Activated T-cell treated with anti-CD3 and anti-CD28 coated beads, Interleukin-2, amount 50 U/mL, for 24 hours (primary cell): ENCODE results near the gene RCE1.
A peak's percentile ranks its signal among the peaks of the same experiment; 100 is the strongest.

Experiments used
- DNase-seq: peaks from one replicate; pipeline ENCODE4 v3.0.0-alpha.2; 2020
- H3K27ac Mint-ChIP-seq: 2 replicates; pipeline ENCODE4 v1.8.0; 2020; ENCODE audit warnings: mild to moderate bottlenecking, mixed read lengths
- H3K27me3 Mint-ChIP-seq: 2 replicates; pipeline ENCODE4 v1.8.0; 2020; ENCODE audit warnings: mixed read lengths
- H3K36me3 Mint-ChIP-seq: 2 replicates; pipeline ENCODE4 v1.8.0; 2020; ENCODE audit warnings: low read depth, mixed read lengths
- H3K4me1 Mint-ChIP-seq: 2 replicates; pipeline ENCODE4 v1.8.0; 2020; ENCODE audit warnings: low read depth, mixed read lengths
- H3K4me3 Mint-ChIP-seq: 2 replicates; pipeline ENCODE4 v1.8.0; 2020; ENCODE audit warnings: mild to moderate bottlenecking, moderate library complexity, mixed read lengths
- H3K9me3 Mint-ChIP-seq: 2 replicates; pipeline ENCODE4 v1.8.0; 2020; ENCODE audit warnings: mixed read lengths

Gene RCE1

GRCh38 chr11:66880496-66881450, 37.5 kb downstream of the RCE1 start:
- H3K9me3 Mint-ChIP-seq: no peaks in the 10 kb centered on the region
- H3K27ac Mint-ChIP-seq: no peak overlapping the region
- DNase-seq: no peak
- no peak overlapping the region for H3K4me3 Mint-ChIP-seq
- H3K27me3 Mint-ChIP-seq: no peaks in the 10 kb centered on the region
- no peaks in the 10 kb centered on the region for H3K36me3 Mint-ChIP-seq
- peaks cover 14% of the 10 kb centered on the region for H3K4me1 Mint-ChIP-seq

GRCh38 chr11:66881451-66881835, 38.2 kb downstream of the RCE1 start:
- Mint-ChIP-seq H3K27ac (no peak overlapping the region), H3K4me1 (peaks cover 14% of the 10 kb centered on the region), H3K36me3 (no peaks in the 10 kb centered on the region), H3K9me3 (no peaks in the 10 kb centered on the region), H3K27me3 (no peaks in the 10 kb centered on the region), H3K4me3 (no peak overlapping the region)
- no peak for DNase-seq

GRCh38 chr11:66881927-66882452, 38.7 kb downstream of the RCE1 start:
- Mint-ChIP-seq H3K4me3 (no peak overlapping the region), H3K9me3 (no peaks in the 10 kb centered on the region), H3K27me3 (no peaks in the 10 kb centered on the region), H3K36me3 (no peaks in the 10 kb centered on the region), H3K27ac (no peak overlapping the region), H3K4me1 (peaks cover 14% of the 10 kb centered on the region)
- no peak for DNase-seq

- no peak for DNase-seq
- H3K4me1 Mint-ChIP-seq: peaks cover 14% of the 10 kb centered on the region
Observed at GRCh38 chr11:66882561-66883015, 39.3 kb downstream of the RCE1 start.

GRCh38 chr11:66883016-66883965, 40.0 kb downstream of the RCE1 start:
- peak; percentile 71 for DNase-seq
- Mint-ChIP-seq H3K4me3 (no peak overlapping the region), H3K27me3 (no peaks in the 10 kb centered on the region), H3K36me3 (no peaks in the 10 kb centered on the region), H3K9me3 (no peaks in the 10 kb centered on the region), H3K4me1 (peaks cover 14% of the 10 kb centered on the region), H3K27ac (no peak overlapping the region)

More at GRCh38 chr11:66882561-66883015, 39.3 kb downstream of the RCE1 start:
- no peaks in the 10 kb centered on the region for H3K36me3 Mint-ChIP-seq
- no peaks in the 10 kb centered on the region for H3K9me3 Mint-ChIP-seq
- H3K4me3 Mint-ChIP-seq: no peak overlapping the region
- H3K27ac Mint-ChIP-seq: no peak overlapping the region
- no peaks in the 10 kb centered on the region for H3K27me3 Mint-ChIP-seq

GRCh38 chr11:66884443-66884842, 41.2 kb downstream of the RCE1 start:
- Mint-ChIP-seq H3K4me1 (peaks cover 14% of the 10 kb centered on the region), H3K27me3 (no peaks in the 10 kb centered on the region), H3K36me3 (no peaks in the 10 kb centered on the region), H3K4me3 (no peak overlapping the region), H3K27ac (no peak overlapping the region), H3K9me3 (no peaks in the 10 kb centered on the region)
- DNase-seq: no peak

- Mint-ChIP-seq H3K27me3 (no peaks in the 10 kb centered on the region), H3K27ac (no peak overlapping the region), H3K4me3 (no peak overlapping the region), H3K36me3 (no peaks in the 10 kb centered on the region), H3K9me3 (no peaks in the 10 kb centered on the region), H3K4me1 (peaks cover 9% of the 10 kb centered on the region)
- no peak for DNase-seq
Observed at GRCh38 chr11:66885469-66885868, 42.2 kb downstream of the RCE1 start.

DNA sequence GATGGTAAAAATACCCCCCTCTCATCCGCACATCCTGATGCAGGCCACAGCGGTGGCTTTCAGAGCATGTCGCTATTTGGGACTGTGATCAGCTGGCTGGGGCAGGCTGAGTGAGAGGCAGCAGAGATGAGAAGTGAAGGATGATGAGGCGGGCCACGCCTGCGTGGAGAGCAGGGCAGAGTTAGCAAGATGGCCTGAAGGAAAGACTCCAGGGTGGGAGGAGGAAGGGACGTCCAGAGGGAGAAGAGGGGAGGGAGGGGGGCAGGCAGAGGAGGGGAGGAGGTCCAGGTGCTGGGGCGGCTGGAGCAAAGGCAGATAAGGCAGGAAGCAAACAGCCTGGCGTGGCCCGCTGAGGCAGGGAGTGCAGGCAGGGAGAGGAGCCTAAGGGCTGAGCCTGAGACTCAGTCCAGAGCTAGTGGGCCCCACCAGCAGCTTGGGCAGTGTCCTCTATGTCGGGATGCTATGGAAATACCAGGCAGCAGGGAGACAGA, 42.8 kb downstream of the RCE1 start:
- Mint-ChIP-seq H3K4me1 (peaks cover 4% of the 10 kb centered on the region), H3K27ac (no peak overlapping the region)

DNA sequence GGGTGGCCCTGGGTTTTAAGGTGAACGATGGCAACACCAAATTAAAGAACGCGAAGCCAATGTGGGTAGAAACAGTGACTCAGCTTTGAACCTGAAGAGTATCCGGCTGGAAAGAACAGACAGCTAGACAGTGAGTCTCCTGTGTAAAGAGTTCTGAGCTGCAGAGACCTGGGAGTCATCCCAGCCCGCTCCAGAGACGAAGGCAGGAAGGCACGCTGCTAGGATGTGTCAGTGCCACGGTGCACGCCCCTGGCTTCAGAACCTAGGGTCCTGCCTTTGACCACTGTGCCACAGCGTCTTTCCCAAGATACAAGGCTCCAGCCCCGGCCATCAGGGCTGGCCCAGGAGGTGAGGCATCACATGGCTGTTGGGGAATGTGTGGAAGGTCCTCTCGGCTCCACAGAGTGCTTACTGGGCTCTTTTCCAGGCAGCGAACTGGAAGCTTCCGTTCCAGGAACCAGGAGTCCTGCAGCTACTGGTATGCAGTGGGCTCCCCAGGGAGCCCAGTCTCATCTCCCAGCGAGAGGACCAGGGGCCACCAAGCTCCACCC, 43.5 kb downstream of the RCE1 start:
- no peak for DNase-seq
- H3K36me3 Mint-ChIP-seq: no peaks in the 10 kb centered on the region
- H3K9me3 Mint-ChIP-seq: no peaks in the 10 kb centered on the region
- peaks cover 3% of the 10 kb centered on the region for H3K4me1 Mint-ChIP-seq
- H3K27ac Mint-ChIP-seq: no peak overlapping the region
- no peak overlapping the region for H3K4me3 Mint-ChIP-seq
- H3K27me3 Mint-ChIP-seq: no peaks in the 10 kb centered on the region

More for the DNA sequence above, 42.8 kb downstream of the RCE1 start:
- H3K9me3 Mint-ChIP-seq: no peaks in the 10 kb centered on the region
- DNase-seq: no peak
- H3K27me3 Mint-ChIP-seq: no peaks in the 10 kb centered on the region
- H3K36me3 Mint-ChIP-seq: no peaks in the 10 kb centered on the region
- H3K4me3 Mint-ChIP-seq: no peak overlapping the region

DNA sequence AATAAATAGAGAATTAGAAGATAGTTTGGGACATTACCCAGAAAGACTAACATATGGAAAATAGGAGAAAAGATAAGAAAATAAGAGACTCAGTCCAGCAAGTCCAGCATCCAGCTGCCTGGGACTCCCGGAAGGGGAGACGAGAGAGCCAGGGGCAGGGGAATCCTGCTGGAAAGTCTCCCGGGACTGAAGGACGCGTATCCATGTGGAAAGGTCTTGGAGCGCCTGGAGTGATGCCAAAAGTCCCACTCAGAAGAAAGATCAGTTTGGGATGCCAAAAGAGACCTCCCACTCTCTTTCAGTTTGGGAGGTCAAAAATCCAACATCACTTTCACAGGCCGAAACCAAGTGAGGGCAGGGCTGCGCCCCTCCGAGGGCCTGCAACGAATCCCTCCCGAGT, 44.3 kb downstream of the RCE1 start:
- no peak overlapping the region for H3K4me3 Mint-ChIP-seq
- peaks cover 2% of the 10 kb centered on the region for H3K27me3 Mint-ChIP-seq
- DNase-seq: no peak
- H3K27ac Mint-ChIP-seq: no peak overlapping the region
- peaks cover 2% of the 10 kb centered on the region for H3K9me3 Mint-ChIP-seq
- H3K4me1 Mint-ChIP-seq: peaks cover 10% of the 10 kb centered on the region
- no peaks in the 10 kb centered on the region for H3K36me3 Mint-ChIP-seq

GRCh38 chr11:66888282-66888681, 45.0 kb downstream of the RCE1 start:
- DNase-seq: no peak
- peaks cover 2% of the 10 kb centered on the region for H3K9me3 Mint-ChIP-seq
- no peak overlapping the region for H3K27ac Mint-ChIP-seq
- H3K4me1 Mint-ChIP-seq: peaks cover 12% of the 10 kb centered on the region
- H3K36me3 Mint-ChIP-seq: no peaks in the 10 kb centered on the region
- H3K27me3 Mint-ChIP-seq: peaks cover 2% of the 10 kb centered on the region
- H3K4me3 Mint-ChIP-seq: no peak overlapping the region

DNA sequence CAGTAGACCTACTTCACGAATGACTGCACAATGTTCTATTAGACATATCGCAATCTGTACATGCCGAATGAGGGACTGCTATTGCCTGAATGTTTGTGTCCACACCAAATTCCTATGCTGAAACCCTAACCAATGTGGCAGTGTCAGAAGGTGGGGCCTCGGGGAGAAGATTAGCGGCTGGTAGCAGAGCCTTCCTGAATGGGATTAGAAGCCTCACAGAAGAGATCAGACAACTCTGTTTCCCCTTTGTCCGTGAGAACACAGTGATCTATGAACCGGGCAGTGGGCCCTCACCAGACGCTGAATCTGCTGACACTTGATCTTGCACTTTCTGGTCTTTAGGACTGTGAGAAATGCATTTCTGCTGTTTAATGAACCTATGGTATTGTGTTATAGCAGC, 46.7 kb downstream of the RCE1 start:
- peaks cover 2% of the 10 kb centered on the region for H3K27me3 Mint-ChIP-seq
- DNase-seq: no peak
- H3K27ac Mint-ChIP-seq: no peak overlapping the region
- H3K9me3 Mint-ChIP-seq: peaks cover 2% of the 10 kb centered on the region
- no peaks in the 10 kb centered on the region for H3K36me3 Mint-ChIP-seq
- H3K4me3 Mint-ChIP-seq: no peak overlapping the region
- H3K4me1 Mint-ChIP-seq: peaks cover 12% of the 10 kb centered on the region

DNA sequence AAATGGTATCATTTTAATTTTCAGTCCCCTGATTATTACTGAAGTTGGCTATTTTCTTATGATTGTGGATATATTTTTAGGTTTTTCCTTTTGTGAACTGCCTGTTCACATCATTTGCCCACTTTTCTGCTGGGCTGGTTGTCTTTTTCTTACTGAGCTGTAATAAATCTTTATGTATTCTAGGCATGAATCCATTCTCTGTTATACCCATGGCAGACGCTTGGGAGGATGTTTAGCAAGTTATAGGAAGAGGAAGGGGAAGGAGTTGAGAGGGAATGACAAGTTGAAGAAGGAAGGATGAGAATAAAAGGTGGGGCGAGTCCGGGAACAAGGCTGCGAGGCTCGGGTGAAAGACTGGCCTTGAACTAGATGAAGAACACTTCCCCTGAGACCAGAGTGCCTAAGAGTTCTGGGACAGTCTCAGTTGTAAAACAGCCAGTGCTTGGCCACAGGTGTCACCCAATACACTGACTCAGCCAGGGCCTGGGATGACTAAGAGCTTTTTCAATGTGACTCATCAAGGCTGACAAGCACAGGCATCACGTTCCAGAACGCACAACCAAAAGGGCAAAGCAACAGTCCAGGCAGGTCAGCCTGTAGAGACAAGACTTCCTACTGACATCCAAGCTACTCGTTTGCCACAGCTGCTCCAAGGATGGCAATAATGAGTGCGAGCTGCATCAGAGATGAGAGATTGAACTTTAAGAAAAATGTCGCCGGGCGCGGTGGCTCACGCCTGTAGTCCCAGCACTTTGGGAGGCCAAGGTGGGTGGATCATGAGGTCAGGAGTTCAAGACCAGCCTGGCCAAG, 48.8 kb downstream of the RCE1 start:
- Mint-ChIP-seq H3K36me3 (no peaks in the 10 kb centered on the region), H3K27ac (peak overlapping the region; percentile 63), H3K27me3 (peaks cover 2% of the 10 kb centered on the region), H3K9me3 (peaks cover 2% of the 10 kb centered on the region), H3K4me1 (peaks cover 12% of the 10 kb centered on the region), H3K4me3 (no peak overlapping the region)
- DNase-seq: peak; percentile 61
